ENCODE measurements around the gene MUC2.

Gene MUC2

GRCh38 chr11:1051356-1052132 is 23.1 kb upstream of the MUC2 start:
- DNase-seq (ENCODE audit: low spot score): no peak

GRCh38 chr11:1052133-1053011 is 22.3 kb upstream of the MUC2 start:
- DNase-seq (ENCODE audit: low spot score): no peak

- no peak for DNase-seq (ENCODE audit: low spot score)
Observed at GRCh38 chr11:1053121-1053901, 21.4 kb upstream of the MUC2 start.

- no peak for DNase-seq (ENCODE audit: low spot score)
Observed at GRCh38 chr11:1054143-1055108, 20.2 kb upstream of the MUC2 start.

GRCh38 chr11:1055109-1055703 is 19.5 kb upstream of the MUC2 start:
- no peak for DNase-seq (ENCODE audit: low spot score)

- DNase-seq (ENCODE audit: low spot score): no peak
Observed at GRCh38 chr11:1055990-1056771, 18.5 kb upstream of the MUC2 start.

- no peak for DNase-seq (ENCODE audit: low spot score)
Observed at GRCh38 chr11:1057806-1058205, 16.9 kb upstream of the MUC2 start.

GRCh38 chr11:1059759-1060158 is 14.9 kb upstream of the MUC2 start:
- DNase-seq (ENCODE audit: low spot score): no peak

GRCh38 chr11:1060410-1060809 is 14.3 kb upstream of the MUC2 start:
- no peak for DNase-seq (ENCODE audit: low spot score)

GRCh38 chr11:1060852-1061616 is 13.6 kb upstream of the MUC2 start:
- no peak for DNase-seq (ENCODE audit: low spot score)

GRCh38 chr11:1062075-1062820 is 12.4 kb upstream of the MUC2 start:
- no peak for DNase-seq (ENCODE audit: low spot score)

GRCh38 chr11:1064167-1064566 is 10.5 kb upstream of the MUC2 start:
- DNase-seq (ENCODE audit: low spot score): no peak

- DNase-seq (ENCODE audit: low spot score): no peak
Observed at GRCh38 chr11:1067812-1068496, 6.7 kb upstream of the MUC2 start.

GRCh38 chr11:1069740-1070139 is 4.9 kb upstream of the MUC2 start:
- no peak for DNase-seq (ENCODE audit: low spot score)

GRCh38 chr11:1070594-1071462 is 3.8 kb upstream of the MUC2 start:
- no peak for DNase-seq (ENCODE audit: low spot score)

- no peak for DNase-seq (ENCODE audit: low spot score)
Observed at GRCh38 chr11:1071571-1072115, 3.0 kb upstream of the MUC2 start.
